GM21423 (cell line): ENCODE results near the gene DHRS2.

ENCODE experiments used
- ATAC-seq: cut with Tn5 transposase; IDR thresholded peaks from one replicate; pipeline ENCODE4 v1.9.1; 2021; ENCODE audit warnings: mild to moderate bottlenecking, moderate library complexity; ENCODE audit not compliant: unreplicated experiment

DHRS2 gene

DNA sequence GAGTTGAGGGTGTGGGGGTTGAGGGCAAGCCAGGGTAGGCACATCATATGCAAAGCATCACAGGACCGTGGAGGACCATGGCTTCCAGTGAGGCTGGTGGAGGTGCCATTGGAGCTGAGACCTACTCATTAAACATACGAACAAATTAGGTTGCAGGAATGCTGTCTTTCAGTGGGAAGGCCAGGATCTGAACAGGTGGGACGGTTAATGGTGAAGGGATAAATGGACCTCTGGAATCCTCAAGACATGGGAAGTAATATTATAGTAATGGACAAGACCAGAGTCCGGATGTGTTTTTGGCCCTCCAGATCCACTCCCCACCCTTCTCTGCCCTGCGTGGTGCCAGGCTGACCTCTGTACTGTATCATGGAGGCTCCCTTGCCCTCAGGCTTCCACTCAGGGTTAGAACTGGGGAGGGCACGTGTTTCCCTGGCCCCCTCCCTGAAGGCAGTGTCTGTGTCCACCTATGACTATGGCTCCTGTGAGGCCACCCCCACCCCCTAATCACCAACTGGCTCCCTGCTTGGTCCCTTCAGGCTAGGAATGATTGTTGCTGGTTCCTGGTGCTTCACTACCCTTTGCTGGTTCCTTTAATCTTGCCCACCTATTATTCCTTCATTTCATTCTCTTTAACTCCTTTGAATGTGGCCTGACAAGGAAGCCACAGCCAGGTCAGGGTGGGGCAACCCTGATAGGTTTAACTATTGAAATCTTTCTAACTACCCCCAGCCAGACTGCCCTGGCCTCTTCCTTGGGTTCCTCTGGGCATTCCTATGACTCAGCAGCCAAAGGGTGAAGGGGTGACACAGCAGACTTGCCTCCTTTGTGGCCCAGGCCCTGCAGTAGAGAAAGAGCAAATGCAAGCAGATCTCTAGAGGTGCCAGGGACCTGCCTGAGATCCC lies 10.7 kb downstream of the DHRS2 start:
- no peak for ATAC-seq

DNA sequence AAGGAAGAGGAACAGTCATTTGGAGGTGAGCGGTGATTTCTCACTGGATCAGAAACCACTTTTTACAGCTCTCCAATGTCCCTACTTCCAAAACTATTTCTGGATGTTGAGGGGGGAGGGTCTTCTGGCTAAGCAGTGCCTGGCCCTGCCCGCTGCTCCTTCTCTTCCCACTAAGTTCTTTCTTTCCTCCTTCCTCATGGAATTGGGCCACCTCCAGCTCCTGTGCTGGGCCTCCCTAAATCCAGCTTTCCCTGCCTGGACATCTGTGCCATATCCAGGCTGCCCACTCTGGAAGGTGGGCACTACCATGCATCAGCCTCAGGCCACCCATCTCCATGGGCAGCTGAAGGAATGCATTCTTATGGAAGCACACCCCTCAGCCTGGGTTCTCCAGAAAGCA lies 11.5 kb downstream of the DHRS2 start:
- no peak for ATAC-seq

DNA sequence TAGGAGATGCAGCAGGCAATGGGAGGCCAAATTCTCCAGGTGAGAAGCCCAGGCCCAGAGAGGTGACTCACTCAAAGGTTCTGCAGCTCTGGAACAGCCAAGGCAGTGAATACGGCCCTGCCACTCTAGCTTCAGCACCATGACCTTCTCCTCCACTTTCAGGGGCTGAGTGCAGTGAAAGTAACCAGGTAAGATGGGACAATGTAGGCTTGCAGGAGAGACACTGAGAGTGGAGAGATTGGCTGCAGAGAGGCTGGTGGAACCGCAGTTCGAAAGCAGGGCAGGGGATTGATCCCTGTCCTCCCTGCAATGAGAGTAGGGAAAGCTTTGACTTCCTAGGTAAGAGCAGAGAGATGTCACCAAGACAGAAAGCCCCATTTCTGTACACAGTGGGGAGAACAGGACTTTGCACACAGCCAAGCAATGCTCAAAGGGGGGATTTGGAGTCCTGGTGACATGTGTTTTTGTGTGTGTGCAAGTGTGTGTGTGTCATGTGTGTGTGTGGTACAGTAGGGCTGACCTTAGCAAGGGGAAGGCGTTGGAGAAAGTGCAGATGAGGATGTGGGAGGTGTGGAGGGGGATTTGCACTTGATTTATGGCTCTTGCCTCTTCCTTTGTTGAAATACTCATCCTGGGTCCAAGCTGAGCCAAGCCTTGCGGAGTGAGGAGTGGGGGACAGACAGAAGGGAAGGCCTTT lies 12.7 kb downstream of the DHRS2 start:
- no peak for ATAC-seq

DNA sequence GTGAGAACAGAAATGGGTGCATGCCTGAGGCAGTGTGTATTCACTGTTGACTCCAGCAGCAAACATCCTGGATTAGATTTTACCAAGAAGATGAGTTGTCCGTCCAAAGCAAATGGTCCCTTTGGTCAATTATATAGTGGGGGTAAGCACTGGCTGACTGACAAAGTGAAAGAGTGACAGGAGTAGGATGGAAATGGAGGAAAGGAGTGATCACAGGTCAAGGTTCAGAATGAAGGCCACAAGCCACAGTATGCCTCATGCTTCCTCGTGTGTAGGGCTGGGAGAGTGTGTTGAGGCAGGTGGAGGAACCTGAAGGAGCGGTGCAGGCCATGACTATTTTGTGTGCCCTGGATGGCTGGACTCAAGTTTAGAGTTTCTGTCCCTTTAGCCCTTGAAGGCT lies 14.3 kb downstream of the DHRS2 start:
- no peak for ATAC-seq

DNA sequence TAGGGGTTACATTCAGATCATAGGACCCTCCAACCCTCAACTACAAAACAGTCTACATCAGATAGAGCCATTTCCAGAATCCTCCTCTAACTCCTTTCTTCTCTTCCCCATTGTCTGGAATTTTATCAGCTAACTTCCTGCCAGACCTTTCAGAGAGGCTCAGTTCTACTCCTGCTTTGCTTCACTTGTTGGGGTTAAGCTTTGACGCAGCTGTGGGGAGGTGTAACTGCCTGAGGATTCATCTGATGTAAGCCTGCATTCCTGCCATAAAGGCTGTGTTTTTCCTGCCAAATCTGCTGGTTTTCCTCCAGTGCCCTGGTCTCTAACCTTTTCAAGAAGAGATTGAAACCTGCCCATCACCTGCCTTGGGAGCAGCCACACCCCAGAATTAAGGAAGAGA lies 16.9 kb downstream of the DHRS2 start:
- ATAC-seq, result no peak

DNA sequence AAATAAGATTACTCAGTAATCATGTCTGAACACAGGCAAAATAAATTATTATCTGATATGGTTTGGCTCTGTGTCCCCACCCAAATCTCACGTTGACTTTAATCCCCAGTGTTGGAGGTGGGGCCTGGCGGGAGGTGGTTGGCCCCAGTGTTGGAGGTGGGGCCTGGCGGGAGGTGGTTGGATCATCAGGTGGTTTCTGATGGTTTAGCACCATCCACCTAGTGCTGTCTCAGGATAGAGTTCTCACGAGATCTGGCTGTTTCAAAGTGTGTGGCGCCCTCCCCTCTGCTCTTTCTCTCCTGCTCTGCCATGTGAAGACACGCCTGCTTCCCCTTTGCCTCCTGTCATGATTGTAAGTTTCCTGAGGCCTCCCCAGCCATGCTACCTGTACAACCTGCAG lies 18.1 kb downstream of the DHRS2 start:
- ATAC-seq, result no peak

DNA sequence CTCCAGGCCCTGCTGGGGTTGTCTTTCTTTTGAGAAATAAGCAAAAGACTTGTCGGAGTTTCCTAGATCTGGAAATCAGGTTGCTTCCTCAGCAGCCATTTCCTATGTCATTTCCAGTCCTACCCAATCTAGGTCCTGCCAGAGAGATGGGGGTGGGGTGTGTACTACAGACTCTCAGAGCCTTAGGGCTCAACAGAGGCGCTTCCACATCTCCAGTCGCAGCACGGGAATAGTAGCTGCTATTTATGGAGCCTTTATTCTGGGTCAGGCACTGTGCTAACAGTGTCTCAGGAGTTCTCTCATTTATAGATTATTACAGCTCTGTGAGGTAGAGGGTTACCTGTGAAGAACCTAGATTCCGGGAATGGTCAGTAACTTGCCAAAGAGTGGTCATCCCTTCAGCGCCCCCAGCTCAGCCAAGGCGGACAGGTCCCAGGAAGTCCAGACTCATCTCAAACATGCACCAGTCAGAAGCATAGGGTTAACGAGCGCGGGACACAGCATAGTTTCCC lies 21.9 kb downstream of the DHRS2 start:
- ATAC-seq, result no peak

DNA sequence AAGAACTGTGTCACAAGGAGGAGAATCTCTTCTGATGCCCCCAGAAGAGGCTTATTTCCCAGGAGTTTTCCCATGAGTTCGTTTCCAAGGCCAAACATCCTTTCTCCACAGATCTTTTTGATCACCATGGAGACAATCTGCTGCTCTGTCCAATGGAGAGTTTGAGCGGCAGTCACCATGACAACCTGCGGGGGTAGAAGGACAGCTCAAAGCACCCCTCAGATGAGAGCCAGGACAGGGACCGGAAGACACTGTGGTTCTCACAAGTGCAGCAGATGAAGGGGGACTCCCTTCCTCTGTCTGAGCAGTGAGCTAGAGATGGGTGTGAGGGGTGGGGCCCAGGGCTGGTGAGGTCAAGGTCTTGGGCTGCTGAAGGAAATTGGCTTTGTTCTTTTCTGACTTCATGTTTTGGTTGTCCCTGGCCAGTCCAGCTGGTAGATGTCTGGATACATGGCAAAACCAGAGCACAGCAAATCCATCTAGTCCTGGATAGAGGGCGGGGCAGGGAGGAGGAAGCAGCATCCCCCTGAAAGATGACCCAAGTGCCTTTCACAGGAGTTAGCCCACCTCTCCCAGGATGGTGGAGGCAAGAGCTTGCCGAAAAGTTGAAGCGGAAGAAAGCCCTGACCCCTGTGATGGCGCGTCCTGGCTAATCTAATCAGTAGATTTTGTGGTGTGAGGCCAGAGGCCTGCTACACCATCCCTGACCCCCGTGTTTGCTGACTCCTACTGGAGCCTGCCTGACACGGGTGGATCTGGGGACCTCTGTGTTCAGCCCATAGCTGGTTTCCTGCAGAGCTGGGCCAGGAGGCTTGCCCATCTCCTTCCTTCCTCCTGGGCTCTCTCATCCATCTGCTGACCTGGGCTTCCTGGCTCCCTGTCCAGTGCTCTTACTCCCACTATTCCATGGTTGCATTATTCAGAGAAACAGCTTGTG lies 24.4 kb downstream of the DHRS2 start:
- ATAC-seq, result no peak

DNA sequence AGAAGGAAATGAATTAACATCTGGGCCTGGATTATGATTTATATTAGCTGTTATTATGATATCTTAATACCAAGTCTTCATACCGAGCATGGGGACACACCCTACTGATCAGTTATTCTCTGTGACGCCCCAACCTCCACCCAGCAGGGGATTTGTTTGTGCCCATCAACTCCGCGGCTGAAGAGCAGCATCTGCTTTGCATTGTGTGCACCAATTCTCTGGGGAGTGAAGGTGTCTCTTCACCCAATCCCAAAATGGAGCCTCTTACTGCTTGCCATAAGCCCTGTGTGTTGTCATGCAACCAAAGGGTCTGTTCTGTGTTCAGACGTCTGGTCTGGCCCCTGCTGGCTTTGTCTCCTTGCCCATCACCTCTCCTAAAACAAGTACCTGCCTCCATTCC lies 25.4 kb downstream of the DHRS2 start:
- ATAC-seq, result no peak

DNA sequence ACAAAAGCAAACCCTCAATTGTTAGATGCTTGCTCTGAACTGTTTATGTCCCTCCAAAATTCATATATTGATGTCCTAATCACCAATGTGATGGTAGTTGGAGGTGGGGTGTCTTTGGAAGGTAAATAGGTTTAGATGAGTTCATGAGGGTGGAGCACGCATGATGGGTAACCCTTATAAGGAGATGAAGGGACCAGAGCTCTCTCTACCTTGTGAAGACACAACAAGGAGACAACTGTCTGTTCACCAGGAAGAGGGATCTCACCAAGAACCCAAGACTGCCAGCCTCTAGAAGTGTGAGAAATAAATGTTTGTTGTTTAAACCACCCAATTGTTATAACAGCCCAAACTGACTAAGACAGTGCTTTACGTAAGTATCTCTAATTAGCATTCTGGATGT lies 27.0 kb downstream of the DHRS2 start:
- ATAC-seq, result no peak

DNA sequence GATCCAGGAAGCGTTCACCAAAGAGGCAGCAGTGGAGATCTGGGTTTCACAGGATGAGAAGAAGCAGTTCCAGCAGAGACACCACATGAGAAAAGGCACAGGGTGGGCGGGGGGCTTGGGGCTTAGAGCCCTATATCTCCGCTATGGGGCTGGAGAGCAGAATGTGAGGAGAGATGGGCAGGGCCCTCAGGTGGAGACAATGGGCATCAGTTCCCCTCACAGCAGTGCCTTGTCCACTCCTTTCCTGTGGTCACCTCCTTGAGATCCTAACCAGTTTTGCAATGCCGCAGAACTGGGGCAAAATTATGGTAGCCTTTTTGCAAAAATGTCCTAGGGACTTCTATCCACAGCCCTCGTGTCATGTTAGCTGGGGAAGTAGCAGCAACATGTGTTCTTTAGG lies 27.5 kb downstream of the DHRS2 start:
- ATAC-seq, result no peak

DNA sequence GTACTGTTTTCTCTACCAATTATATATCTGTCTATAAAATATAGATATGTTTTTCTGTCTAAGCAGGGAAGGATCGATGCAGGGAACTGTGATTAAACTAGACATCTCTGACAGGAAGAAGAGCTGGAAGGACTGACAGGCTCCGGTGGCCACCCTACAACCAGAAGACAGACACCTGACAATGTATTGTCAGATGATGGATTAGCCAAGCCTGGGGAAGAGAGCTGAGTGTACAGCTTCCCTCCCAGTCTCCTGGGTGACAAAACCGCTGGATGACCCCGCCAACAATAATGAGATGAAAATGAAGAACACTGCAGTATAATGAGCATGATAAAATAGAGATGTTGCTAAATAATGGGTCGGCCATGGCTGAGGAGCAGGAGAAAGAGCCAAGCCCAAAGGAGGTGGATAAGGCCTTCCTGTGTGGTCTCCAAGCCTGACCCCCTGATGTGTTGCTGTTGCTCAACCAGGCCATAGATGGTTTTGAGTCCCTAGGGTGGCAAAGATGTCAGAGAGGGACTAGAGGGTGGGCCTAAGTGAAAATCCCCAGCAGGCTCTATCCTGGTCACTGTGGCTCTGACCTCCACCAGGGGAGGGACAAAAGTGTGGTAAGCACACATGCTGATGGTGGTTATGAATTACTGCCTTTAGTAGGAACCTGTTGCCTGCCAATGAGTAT lies 28.2 kb downstream of the DHRS2 start:
- no peak for ATAC-seq

DNA sequence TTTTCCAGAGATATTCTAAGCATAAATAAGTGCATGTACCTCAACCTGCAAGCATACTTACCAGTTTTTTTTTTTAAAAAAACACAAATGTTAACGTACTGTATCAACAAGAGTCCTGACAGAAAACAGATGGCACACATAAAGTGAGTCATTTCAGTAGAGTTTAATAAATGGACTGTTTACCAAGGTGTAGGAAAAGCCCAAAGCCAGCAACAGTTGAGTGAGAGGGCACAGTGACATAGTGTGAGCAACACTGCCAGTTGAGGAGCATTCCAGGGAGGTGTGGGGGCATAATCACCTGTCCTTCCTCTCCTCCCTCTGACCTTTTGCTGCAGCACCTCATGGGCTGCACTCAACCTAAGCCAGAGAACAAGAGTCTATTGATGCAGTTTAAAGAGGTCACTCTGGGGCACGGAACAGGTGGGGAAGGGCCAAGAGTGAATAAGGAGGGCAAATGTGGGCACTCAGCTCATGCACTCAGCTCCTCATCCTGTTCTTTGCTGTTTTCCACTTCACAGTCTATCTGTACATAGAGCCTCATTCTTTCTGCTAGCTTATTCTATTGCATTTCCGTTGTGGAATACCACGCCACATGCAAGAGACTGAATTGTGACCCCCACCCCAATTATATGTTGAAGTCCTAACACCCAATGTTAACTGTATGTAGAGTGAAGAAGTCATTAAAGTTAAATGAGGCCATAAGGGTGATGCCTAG lies 29.3 kb downstream of the DHRS2 start:
- ATAC-seq, result no peak

DNA sequence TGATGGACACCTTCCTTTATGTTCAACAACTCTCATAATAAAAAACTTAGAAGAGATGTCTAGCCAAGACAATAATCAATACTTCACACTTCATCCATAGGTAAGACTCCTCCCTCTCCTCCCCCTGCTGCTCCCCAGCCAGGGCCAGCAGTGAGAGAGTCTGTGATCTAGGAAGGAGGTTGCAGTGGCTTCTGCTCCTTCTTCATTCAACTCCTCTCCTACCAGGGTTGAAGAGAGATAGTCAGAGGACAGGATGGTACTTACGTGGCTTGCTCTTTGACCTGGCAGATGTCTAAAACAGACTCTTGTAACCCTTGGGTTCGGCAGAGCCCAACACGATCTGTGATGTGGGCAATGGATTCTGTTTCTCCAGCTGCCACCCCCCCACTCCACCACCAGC lies 31.0 kb downstream of the DHRS2 start:
- no peak for ATAC-seq

DNA sequence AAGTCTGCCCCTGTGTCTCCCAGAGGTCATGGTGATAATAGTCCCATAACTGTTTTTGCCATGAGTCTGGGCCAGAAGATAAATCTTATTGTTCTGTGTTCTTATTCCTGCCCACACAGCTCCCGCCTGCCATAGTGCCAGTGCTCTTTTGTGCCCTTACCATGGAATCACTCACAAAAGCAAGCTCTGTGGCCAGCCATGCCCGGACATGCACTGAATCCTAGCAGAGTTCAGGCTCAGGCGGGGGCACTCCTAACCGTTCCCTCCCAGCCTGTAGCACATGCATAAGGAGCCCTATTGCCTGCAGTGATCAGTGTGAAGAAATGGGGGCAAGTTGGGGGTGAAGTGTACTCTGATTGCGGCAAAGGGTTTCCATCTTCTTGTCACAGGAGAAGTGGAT lies 33.3 kb downstream of the DHRS2 start:
- no peak for ATAC-seq

DNA sequence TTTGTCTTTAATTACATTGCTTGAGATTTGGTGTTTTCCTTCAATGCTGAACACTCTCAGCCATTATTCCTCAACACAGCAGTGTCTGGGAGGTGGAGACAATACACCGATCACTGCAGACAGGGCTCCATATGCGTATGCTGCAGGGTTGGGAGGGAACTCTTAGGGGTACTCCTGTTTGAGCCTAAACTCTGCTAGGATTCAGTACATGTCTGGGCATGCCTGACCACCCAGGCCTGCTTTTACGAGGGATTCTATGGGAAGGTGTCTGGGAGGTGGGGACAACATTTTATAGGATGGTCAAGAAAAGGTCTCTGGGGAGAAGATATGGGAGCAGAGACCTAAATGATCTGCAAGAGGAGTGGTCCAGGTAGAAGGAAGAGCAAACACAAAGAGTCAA lies 34.3 kb downstream of the DHRS2 start:
- no peak for ATAC-seq

DNA sequence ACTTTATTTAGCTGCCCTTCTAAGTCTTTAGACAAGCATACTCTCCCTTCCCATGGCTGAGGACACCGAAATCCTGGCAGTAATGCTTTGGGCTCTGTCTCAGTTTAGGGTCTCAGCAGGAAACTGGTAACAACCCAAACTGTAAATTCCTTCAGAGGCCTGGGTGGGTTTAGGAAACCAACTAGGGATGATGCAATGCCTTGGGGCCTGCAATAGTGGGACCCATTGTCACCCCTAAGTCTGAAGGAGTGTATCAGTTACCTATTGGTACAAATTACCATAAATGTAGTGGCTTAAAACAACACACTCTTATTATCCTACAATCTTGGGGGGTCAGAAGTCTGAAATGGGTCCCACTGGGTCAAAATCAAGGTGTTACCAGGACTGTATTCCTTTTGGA lies 36.0 kb downstream of the DHRS2 start:
- no peak for ATAC-seq

DNA sequence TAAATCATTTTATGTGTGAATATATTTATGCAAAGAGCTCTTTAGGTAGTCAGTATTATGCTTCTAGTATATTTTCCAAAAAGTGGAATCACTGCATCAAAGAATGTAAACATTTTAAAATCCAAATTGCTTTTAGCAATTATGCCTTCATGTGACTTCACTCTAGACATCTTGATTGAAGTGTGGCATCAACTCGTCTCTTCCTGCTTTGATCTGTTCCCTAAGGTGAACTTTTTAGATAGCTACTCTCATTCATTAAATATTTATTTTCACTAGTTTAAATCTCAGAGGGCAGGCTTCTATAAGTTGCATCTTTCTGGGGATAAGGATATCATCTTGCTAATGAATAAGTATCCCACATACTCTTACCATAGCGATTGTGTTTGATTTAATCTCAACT lies 39.2 kb downstream of the DHRS2 start:
- no peak for ATAC-seq

DNA sequence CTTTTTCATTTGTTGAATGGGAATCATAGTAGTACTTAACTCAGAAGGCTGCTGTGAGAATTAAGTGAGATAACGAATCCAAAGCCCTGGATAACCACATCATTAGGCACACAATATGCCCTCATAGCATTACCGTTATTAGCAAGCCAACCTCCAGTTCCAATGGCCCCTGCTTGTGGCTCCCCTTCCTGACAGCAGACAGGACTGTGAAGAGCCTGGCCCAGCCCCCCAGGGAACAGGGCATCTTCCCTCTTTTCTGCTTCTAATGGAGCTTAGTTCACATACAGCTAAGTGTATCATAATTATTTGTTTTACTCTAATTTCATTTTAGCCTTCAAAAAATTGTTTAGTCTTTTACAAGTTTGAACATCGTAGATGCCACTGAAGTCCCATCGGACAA lies 39.7 kb downstream of the DHRS2 start:
- no peak for ATAC-seq

DNA sequence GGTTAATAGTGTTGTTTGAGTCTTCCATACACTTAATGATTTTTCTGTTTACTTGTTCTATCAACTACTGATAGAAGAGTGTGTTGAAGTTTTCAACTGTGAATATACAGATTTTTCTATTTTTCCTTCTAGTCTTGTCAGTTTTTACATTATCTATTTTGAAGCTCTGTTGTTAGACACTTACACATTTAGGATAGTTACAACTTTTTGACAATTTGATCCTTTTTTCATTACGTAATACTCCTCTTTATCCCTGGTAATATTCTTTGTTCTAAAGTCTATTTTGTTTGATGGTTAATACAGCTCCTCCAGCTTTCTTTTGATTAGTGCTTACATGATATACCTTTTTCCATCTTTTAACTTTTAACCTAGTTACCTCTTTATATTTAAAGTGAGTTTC lies 45.2 kb downstream of the DHRS2 start:
- no peak for ATAC-seq
